Dermis blood vessel endothelial cell (primary cell): ENCODE measurements around the gene ZNF81. TPM values are rescaled to one million over a fixed set of nuclear protein-coding genes. Genes with fewer than 3 reads are reported as not detected.
"Not testable (repeated sequence)": the region's sequence is repeated elsewhere in the genome, so short reads cannot be mapped to it uniquely, and the experiment has no call there.

ENCODE experiments used
- DNase-seq: peaks from one replicate; pipeline ENCODE4 v3.0.0; 2010
- total RNA-seq: library from RNA; depleted of rRNA; stranded (reverse); fragments of >200 nt; gene quantifications from 2 replicates; pipeline ENCODE4 v1.2.3, GENCODE V29; 2014

The ZNF81 gene
- total RNA-seq, 1 donor from 2014 or later = 10.0 TPM

- no peak for DNase-seq
Measured at GRCh38 chrX:47844117-47844516, 7.4 kb downstream of the ZNF81 start.

- DNase-seq = no peak
Measured at GRCh38 chrX:47846040-47846439, 9.3 kb downstream of the ZNF81 start.

GRCh38 chrX:47849778-47850177 is 13.1 kb downstream of the ZNF81 start:
- DNase-seq = no peak

- not testable (repeated sequence) for DNase-seq
Measured at GRCh38 chrX:47850389-47850788, 13.7 kb downstream of the ZNF81 start.

GRCh38 chrX:47850901-47851300 is 14.2 kb downstream of the ZNF81 start:
- no peak for DNase-seq

- DNase-seq = peak; percentile 62
Measured at GRCh38 chrX:47854474-47854873, 17.8 kb downstream of the ZNF81 start.

- DNase-seq = no peak
Measured at GRCh38 chrX:47859686-47860085, 23.0 kb downstream of the ZNF81 start.

GRCh38 chrX:47862680-47863079 is 26.0 kb downstream of the ZNF81 start:
- DNase-seq = no peak

- DNase-seq = no peak
Measured at GRCh38 chrX:47863187-47863586, 26.5 kb downstream of the ZNF81 start.

GRCh38 chrX:47864300-47864699 is 27.6 kb downstream of the ZNF81 start:
- no peak for DNase-seq

- DNase-seq = no peak
Measured at GRCh38 chrX:47864785-47865184, 28.1 kb downstream of the ZNF81 start.

GRCh38 chrX:47873123-47873522 is 36.4 kb downstream of the ZNF81 start:
- DNase-seq = no peak

GRCh38 chrX:47877327-47877726 is 40.6 kb downstream of the ZNF81 start:
- DNase-seq = no peak

- no peak for DNase-seq
Measured at GRCh38 chrX:47878198-47878597, 41.5 kb downstream of the ZNF81 start.

GRCh38 chrX:47879463-47879862 is 42.8 kb downstream of the ZNF81 start:
- no peak for DNase-seq

- no peak for DNase-seq
Measured at GRCh38 chrX:47880927-47881326, 44.2 kb downstream of the ZNF81 start.

- DNase-seq = no peak
Measured at GRCh38 chrX:47885501-47885900, 48.8 kb downstream of the ZNF81 start.

GRCh38 chrX:47898024-47898423 is 61.3 kb downstream of the ZNF81 start:
- no peak for DNase-seq

GRCh38 chrX:47900833-47901232 is 64.1 kb downstream of the ZNF81 start:
- DNase-seq = no peak

GRCh38 chrX:47902161-47902560 is 65.5 kb downstream of the ZNF81 start:
- DNase-seq = no peak

- DNase-seq = no peak
Measured at GRCh38 chrX:47915886-47916493, 79.3 kb downstream of the ZNF81 start.

- no peak for DNase-seq
Measured at GRCh38 chrX:47918274-47918673, 81.6 kb downstream of the ZNF81 start.

- DNase-seq = no peak
Measured at GRCh38 chrX:47927212-47927611, 90.5 kb downstream of the ZNF81 start.

GRCh38 chrX:47931970-47932369 is 95.3 kb downstream of the ZNF81 start:
- DNase-seq = not testable (repeated sequence)

GRCh38 chrX:47933946-47934345 is 97.2 kb downstream of the ZNF81 start:
- DNase-seq = no peak
